ENCODE data around the gene SDK2.

The SDK2 gene

GRCh38 chr17:73474370-73474988 lies 169.8 kb downstream of the SDK2 start (continued):
- no peak for TF ChIP-seq ZNF488 (tag by site-specific recombination; IDR thresholded peaks at IDR 0.05)
- TF ChIP-seq ZNF629 (tag by site-specific recombination; IDR thresholded peaks at IDR 0.05) = no peak; the same call in 1 of the 2 replicates
- no peak for TF ChIP-seq REPIN1 (tag by site-specific recombination; IDR thresholded peaks at IDR 0.05; ENCODE audit: low read depth)
- no peak for TF ChIP-seq ZNF747 (tag by site-specific recombination; IDR thresholded peaks at IDR 0.05)
- TF ChIP-seq ZNF19 (tag by site-specific recombination; IDR thresholded peaks at IDR 0.05; ENCODE audit: low read depth) = no peak
- peak; percentile 28; the same call in 1 of the 2 replicates for TF ChIP-seq ZIC2 (tag by site-specific recombination; IDR thresholded peaks at IDR 0.05)
- TF ChIP-seq ZXDB (tag by site-specific recombination; IDR thresholded peaks at IDR 0.05) = no peak
- no peak for TF ChIP-seq ZBTB8A (tag by site-specific recombination; IDR thresholded peaks at IDR 0.05)
- TF ChIP-seq ZBTB21 (tag by site-specific recombination; IDR thresholded peaks at IDR 0.05) = no peak
- TF ChIP-seq ZNF48 (tag by site-specific recombination; IDR thresholded peaks at IDR 0.05) = no peak
- TF ChIP-seq ZNF423 (tag by site-specific recombination; IDR thresholded peaks at IDR 0.05) = no peak
- TF ChIP-seq RBAK (tag by site-specific recombination; IDR thresholded peaks at IDR 0.05) = no peak
- TF ChIP-seq ZNF433 (tag by site-specific recombination; IDR thresholded peaks at IDR 0.05; ENCODE audit: low read depth) = no peak
- TF ChIP-seq ZNF600 (tag by site-specific recombination; IDR thresholded peaks at IDR 0.05) = peak; percentile 71
- no peak for TF ChIP-seq ZSCAN4 (tag by site-specific recombination; IDR thresholded peaks at IDR 0.05)
- no peak for TF ChIP-seq ZNF221 (tag by site-specific recombination; IDR thresholded peaks at IDR 0.05; ENCODE audit: borderline replicate concordance)
- peak; percentile 41; the same call in 1 of the 2 replicates for TF ChIP-seq PATZ1 (tag by site-specific recombination; IDR thresholded peaks at IDR 0.05)
- TF ChIP-seq KLF17 (tag by site-specific recombination; IDR thresholded peaks at IDR 0.05) = peak; percentile 77
- 0 out of 2 replicates have a peak, but pooled peaks have one; percentile 34 for TF ChIP-seq ZNF571 (tag by site-specific recombination; IDR thresholded peaks at IDR 0.05)
- TF ChIP-seq ZNF10 (tag by site-specific recombination; IDR thresholded peaks at IDR 0.05) = no peak
- TF ChIP-seq ZNF148 (tag by site-specific recombination; IDR thresholded peaks at IDR 0.05; ENCODE audit: borderline replicate concordance) = no peak
- no peak for TF ChIP-seq PRDM2 (tag by site-specific recombination; IDR thresholded peaks at IDR 0.05; ENCODE audit: borderline replicate concordance)
- peak; percentile 71 for TF ChIP-seq IKZF3 (tag by site-specific recombination; IDR thresholded peaks at IDR 0.05)
- TF ChIP-seq ZBTB1 (tag by site-specific recombination; IDR thresholded peaks at IDR 0.05) = no peak
- TF ChIP-seq ZNF549 (tag by site-specific recombination; IDR thresholded peaks at IDR 0.05) = no peak
- TF ChIP-seq ZFP41 (tag by site-specific recombination; IDR thresholded peaks at IDR 0.05; ENCODE audit: borderline replicate concordance) = no peak
- TF ChIP-seq HOXD13 (CRISPR knock-in tag; IDR thresholded peaks at IDR 0.05; ENCODE audit: borderline replicate concordance) = no peak
